ENCODE results near the gene RALGAPB.

DNA sequence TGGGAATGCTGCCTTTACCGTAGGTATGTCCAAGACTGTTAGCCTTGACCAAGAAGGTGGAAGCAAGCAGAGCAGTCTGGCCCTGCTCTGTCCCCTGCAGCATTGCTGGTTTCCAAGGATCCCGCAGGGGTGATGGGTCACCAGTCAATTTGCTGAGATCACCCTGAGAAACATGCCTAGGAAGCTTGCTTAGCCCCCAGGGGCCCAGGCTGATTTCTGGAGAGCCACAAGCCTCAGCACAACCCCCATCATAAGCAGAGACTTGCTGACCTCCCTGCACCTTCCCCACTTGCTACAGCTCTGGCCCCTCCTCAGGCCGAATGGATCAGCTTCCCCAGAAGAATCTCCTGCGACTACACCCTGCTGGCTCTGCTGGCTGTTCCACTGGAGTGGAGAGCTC lies 150.4 kb downstream of the RALGAPB start:
- no peak for TF ChIP-seq ZNF234 (CRISPR knock-in tag; conservative IDR thresholded peaks at IDR 0.05)
- TF ChIP-seq ZNF879 (CRISPR knock-in tag; IDR thresholded peaks at IDR 0.05) = no peak
- TF ChIP-seq, protein P1, sequence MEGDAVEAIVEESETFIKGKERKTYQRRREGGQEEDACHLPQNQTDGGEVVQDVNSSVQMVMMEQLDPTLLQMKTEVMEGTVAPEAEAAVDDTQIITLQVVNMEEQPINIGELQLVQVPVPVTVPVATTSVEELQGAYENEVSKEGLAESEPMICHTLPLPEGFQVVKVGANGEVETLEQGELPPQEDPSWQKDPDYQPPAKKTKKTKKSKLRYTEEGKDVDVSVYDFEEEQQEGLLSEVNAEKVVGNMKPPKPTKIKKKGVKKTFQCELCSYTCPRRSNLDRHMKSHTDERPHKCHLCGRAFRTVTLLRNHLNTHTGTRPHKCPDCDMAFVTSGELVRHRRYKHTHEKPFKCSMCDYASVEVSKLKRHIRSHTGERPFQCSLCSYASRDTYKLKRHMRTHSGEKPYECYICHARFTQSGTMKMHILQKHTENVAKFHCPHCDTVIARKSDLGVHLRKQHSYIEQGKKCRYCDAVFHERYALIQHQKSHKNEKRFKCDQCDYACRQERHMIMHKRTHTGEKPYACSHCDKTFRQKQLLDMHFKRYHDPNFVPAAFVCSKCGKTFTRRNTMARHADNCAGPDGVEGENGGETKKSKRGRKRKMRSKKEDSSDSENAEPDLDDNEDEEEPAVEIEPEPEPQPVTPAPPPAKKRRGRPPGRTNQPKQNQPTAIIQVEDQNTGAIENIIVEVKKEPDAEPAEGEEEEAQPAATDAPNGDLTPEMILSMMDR (CRISPR knock-in tag; IDR thresholded peaks at IDR 0.05) = no peak
- no peak for TF ChIP-seq SAP130 (CRISPR knock-in tag; IDR thresholded peaks at IDR 0.05; ENCODE audit: low read depth)
